ENCODE data around the gene CDH13.

- TF ChIP-seq BHLHE40 (IDR thresholded peaks at IDR 0.05; ENCODE audit: borderline replicate concordance in 1 of 2, low read depth in 2 of 2, low read length in 1 of 2), result no peak
- TF ChIP-seq FOXM1 (IDR thresholded peaks at IDR 0.05; ENCODE audit: low read depth, low read length), result no peak
- TF ChIP-seq MEF2B (IDR thresholded peaks at IDR 0.05; ENCODE audit: partially characterized antibody, poor library complexity, severe bottlenecking), result no peak
- no peak for TF ChIP-seq ZNF687 (IDR thresholded peaks at IDR 0.05)
- TF ChIP-seq CHD1 (IDR thresholded peaks at IDR 0.05; ENCODE audit: low read depth, low read length), result no peak
- TF ChIP-seq JUNB (IDR thresholded peaks at IDR 0.05), result no peak
- no peak for TF ChIP-seq EZH2 (IDR thresholded peaks at IDR 0.05; ENCODE audit: borderline replicate concordance, control insufficient read depth, low read depth, low read length)
- TF ChIP-seq POLR2A (IDR thresholded peaks at IDR 0.05; ENCODE audit: low read depth, low read length), result no peak
- no peak for TF ChIP-seq REST (IDR thresholded peaks at IDR 0.05; ENCODE audit: low read depth, low read length)
- no peak for TF ChIP-seq FOS (IDR thresholded peaks at IDR 0.05; ENCODE audit: borderline replicate concordance, extremely low read depth, insufficient read length)
- TF ChIP-seq CHD4 (IDR thresholded peaks at IDR 0.05), result no peak
- TF ChIP-seq ZNF24 (IDR thresholded peaks at IDR 0.05), result no peak
- TF ChIP-seq CTCF (IDR thresholded peaks at IDR 0.05 in 2 of 3, conservative IDR thresholded peaks at IDR 0.05 in 1 of 3; ENCODE audit: control insufficient read depth in 2 of 3, extremely low read depth in 1 of 3, insufficient read depth in 1 of 3, low read depth in 3 of 3, low read length in 3 of 3), result no peak
These were observed 33.4 kb downstream of the CDH13 start for GRCh38 chr16:82660075-82660645.
